Small intestine (tissue), 16 donors: Measurements from ENCODE around the gene TCFL5. TPM values are rescaled to one million over a fixed set of nuclear protein-coding genes. Genes with fewer than 3 reads are reported as not detected.

Experiments used
- DNase-seq, 2 donors: peaks; one replicate each; pipeline versions ENCODE4 v3.0.0 to v3.0.0-alpha.2; 2013
- FAIRE-seq: peaks from 2 replicates; lab custom pipeline; 2012; peaks lifted over from hg19 to GRCh38; lab: Jason Lieb, UNC
- H3K27ac ChIP-seq, 3 donors: one replicate each; pipeline ENCODE4 v1.5.1; 2013; ENCODE audit warnings: low read length in 2 of 3, mild to moderate bottlenecking in 2 of 3, control low read depth in 1 of 3, inconsistent platforms in 1 of 3, low read depth in 1 of 3, moderate library complexity in 1 of 3
- H3K27me3 ChIP-seq, 3 donors: one replicate each; pipeline ENCODE4 v1.6.1; 2013; ENCODE audit warnings: low read length in 3 of 3, inconsistent platforms in 1 of 3; ENCODE audit not compliant: control insufficient read depth in 3 of 3, insufficient read depth in 3 of 3
- H3K36me3 ChIP-seq, 3 donors: one replicate each; pipeline ENCODE4 v1.6.1; 2013; ENCODE audit warnings: low read length in 3 of 3, inconsistent platforms in 1 of 3, low read depth in 1 of 3, mild to moderate bottlenecking in 1 of 3, moderate library complexity in 1 of 3; ENCODE audit not compliant: control insufficient read depth in 3 of 3, insufficient read depth in 2 of 3
- H3K4me1 ChIP-seq, 3 donors: one replicate each; pipeline ENCODE4 v1.6.1; 2013; ENCODE audit warnings: low read length in 2 of 3, inconsistent platforms in 1 of 3, low read depth in 1 of 3, mild to moderate bottlenecking in 1 of 3, moderate library complexity in 1 of 3; ENCODE audit not compliant: control insufficient read depth in 3 of 3, insufficient read depth in 2 of 3
- H3K4me3 ChIP-seq, 3 donors: one replicate each; pipeline ENCODE4 v1.5.1; 2013; ENCODE audit warnings: low read length in 3 of 3, control low read depth in 1 of 3, inconsistent platforms in 1 of 3, low read depth in 1 of 3, mild to moderate bottlenecking in 1 of 3, moderate library complexity in 1 of 3
- H3K9me3 ChIP-seq, 2 donors: one replicate each; pipeline ENCODE4 v1.6.1; 2013; ENCODE audit warnings: low read depth in 1 of 2, low read length in 1 of 2; ENCODE audit not compliant: control insufficient read depth in 2 of 2, insufficient read depth in 1 of 2
- WGBS, 3 donors: extraction: QIAGEN DNeasy Blood & Tissue Kit; methylation state at CpG; one replicate each; pipeline ENCODE4 v1.1.7; 2013; 5-methylcytosine and 5-hydroxymethylcytosine counted together
- long read RNA-seq, 10 donors: transcript quantifications; one replicate each; lab custom pipeline, GENCODE V29; 2026
- polyA plus RNA-seq, 4 donors: library from polyadenylated mRNA; stranded (reverse) in 3 of 4; unstranded in 1 of 4; fragments of 200-250 nt in 3 of 4; fragments of 120-200 nt in 1 of 4; gene quantifications; one replicate each; pipeline versions ENCODE4 v1.2.1 to v1.2.3, GENCODE V29; 2013
- donor health status: healthy with polysubstance abuse.
- donor health status: control.
- donor health status: control.
- donor health status: Bipolar disorder and iron deficiency.
- donor health status: healthy.

Gene TCFL5
- 1 to 10 TPM; 4.2 to 5.7 (median 4.6) TPM for polyA plus RNA-seq
- long read RNA-seq, donor 1, partial matches to known transcripts: 0 of 2 reads
- long read RNA-seq, donor 1, other reads (novel, unspliced or antisense): 0 of 2 reads
- long read RNA-seq, donor 2: 0 reads
- long read RNA-seq, donor 3, partial matches to known transcripts: 0 of 1 reads
- long read RNA-seq, donor 3, other reads (novel, unspliced or antisense): 0 of 1 reads
- long read RNA-seq, donor 4: 0 reads
- long read RNA-seq, donor 5: 0 reads
- long read RNA-seq, donor 6, partial matches to known transcripts: 0 of 1 reads
- long read RNA-seq, donor 6, other reads (novel, unspliced or antisense): 0 of 1 reads
- long read RNA-seq, donor 7, partial matches to known transcripts: 0 of 2 reads
- long read RNA-seq, donor 7, other reads (novel, unspliced or antisense): 0 of 2 reads
- long read RNA-seq, donor 8: 0 reads
- long read RNA-seq, donor 9, partial matches to known transcripts: 0 of 2 reads
- long read RNA-seq, donor 9, other reads (novel, unspliced or antisense): 0 of 2 reads
- long read RNA-seq, donor 10, partial matches to known transcripts: 66 of 107 reads
- long read RNA-seq, donor 10, other reads (novel, unspliced or antisense): 40 of 107 reads

DNA sequence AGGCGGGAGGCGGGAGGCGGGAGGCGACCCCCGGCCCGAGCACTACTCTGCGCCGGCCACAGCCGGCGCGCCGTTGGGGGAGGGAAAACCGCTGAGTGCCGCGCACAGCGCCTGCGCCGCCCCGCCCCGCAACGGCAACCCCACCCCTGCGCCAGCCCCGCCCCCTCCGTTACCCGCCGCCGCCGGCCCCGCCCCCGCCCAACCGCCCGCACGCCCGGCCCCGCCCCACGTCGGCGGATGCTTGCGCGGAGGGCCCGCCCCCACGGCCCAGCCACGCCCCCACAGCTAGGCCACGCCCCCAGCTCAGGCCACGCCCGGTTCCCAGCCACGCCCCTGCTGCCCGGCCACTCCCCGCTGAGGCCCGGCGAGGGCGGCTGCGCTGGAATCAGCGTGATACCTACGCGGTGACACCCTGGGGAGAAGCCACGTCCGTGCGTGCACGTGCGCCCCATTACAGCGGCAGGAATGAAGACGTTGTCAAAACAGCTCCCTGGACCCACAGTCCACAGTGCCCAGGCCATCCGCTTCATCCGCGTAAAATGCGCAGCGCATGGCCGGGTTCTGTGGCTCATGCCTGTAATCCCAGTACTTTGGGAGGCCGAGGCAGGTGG lies at the start of gene TCFL5:
TSS of gene TCFL5 (minus strand) at position 97 of the 611 bp plus-strand sequence. CDS start 152 bp downstream, outside the sequence.
- DNase-seq (peak; percentile 87 to 92), FAIRE-seq (no peak)
- H3K27ac ChIP-seq: peak within 1 kb of the TSS in 2 of 3 donors; percentile 37 to 60
- H3K9me3 ChIP-seq: peaks cover 0 to 14% of the 10 kb centered on the region in 2 donors
- peaks cover 0 to 13% (median 2%) of the 10 kb centered on the region in 3 donors for H3K27me3 ChIP-seq
- H3K36me3 ChIP-seq: peaks cover 0 to 6% (median 0%) of the 10 kb centered on the region in 3 donors
- peaks cover 0 to 4% (median 4%) of the 10 kb centered on the region in 3 donors for H3K4me1 ChIP-seq
- peak within 1 kb of the TSS; percentile 34 to 72 (median 45) for H3K4me3 ChIP-seq
- 10 to 24% (median 12%) methylated on average over 27 to 70 of the region's 70 CpGs for WGBS, 3 donors

DNA sequence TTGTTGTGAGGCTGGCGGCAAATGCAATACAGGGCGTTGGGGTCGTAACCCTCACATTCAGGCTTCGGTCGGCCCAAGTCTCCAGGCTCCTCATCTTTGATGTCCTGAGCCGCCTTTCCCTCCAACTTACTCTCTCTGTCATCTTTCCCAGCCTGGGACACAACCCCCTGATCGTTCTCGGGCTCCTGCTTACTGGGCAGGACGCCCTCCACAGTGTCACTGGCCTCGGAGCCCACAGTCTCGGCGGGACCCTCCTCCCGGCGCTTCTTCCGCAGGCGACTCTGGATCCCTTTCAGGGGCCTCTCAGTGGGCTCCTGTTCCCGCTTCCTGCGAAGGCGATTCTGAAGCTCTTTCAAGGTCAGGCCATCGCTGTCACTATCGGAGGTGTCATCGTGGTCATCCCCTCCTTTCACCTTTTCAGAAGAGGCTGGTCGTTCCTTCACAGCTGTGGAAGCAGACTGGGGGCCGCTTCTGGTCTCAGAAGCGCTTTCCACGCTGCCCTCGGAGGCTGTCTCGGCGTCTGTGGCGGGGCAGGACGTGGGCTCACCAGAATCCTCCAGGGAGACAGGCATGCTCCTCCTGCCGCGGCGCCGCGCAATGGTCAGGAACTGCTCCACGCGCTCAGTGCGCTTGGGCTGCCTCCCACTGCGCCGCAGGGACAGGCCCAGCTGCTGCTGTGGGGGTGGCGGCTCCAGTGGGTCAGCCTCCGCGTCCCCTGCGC lies 49.3 kb upstream of the TCFL5 start:
- H3K36me3 ChIP-seq: peaks cover 34 to 82% (median 40%) of the 10 kb centered on the region in 3 donors
- H3K4me1 ChIP-seq: peaks cover 0 to 3% (median 0%) of the 10 kb centered on the region in 3 donors
- H3K27me3 ChIP-seq: no peaks in the 10 kb centered on the region
- 95 to 97% (median 96%) methylated on average over 45 of the region's 45 CpGs for WGBS, 3 donors
- no peak overlapping the region for H3K4me3 ChIP-seq
- FAIRE-seq (no peak), DNase-seq (no peak)
- no peaks in the 10 kb centered on the region for H3K9me3 ChIP-seq
- no peak overlapping the region for H3K27ac ChIP-seq

- H3K36me3 ChIP-seq: peaks cover 40 to 88% (median 43%) of the 10 kb centered on the region in 3 donors
- FAIRE-seq (no peak), DNase-seq (no peak)
Measured at GRCh38 chr20:62910217-62910766, 48.7 kb upstream of the TCFL5 start.

GRCh38 chr20:62908971-62909791 lies 47.6 kb upstream of the TCFL5 start:
- Histone ChIP-seq H3K27ac (no peak overlapping the region), H3K27me3 (no peaks in the 10 kb centered on the region), H3K36me3 (peaks cover 43 to 92% (median 46%) of the 10 kb centered on the region in 3 donors), H3K4me3 (no peak overlapping the region), H3K9me3 (no peaks in the 10 kb centered on the region), H3K4me1 (peaks cover 0 to 2% (median 0%) of the 10 kb centered on the region in 3 donors)
- FAIRE-seq (no peak), DNase-seq (no peak)
- 74 to 79% (median 79%) methylated on average over 18 of the region's 18 CpGs for WGBS, 3 donors

More at GRCh38 chr20:62910217-62910766, 48.7 kb upstream of the TCFL5 start:
- H3K9me3 ChIP-seq: no peaks in the 10 kb centered on the region
- H3K27ac ChIP-seq: no peak overlapping the region
- peaks cover 0 to 3% (median 0%) of the 10 kb centered on the region in 3 donors for H3K4me1 ChIP-seq
- no peak overlapping the region for H3K4me3 ChIP-seq
- WGBS, 3 donors: 94 to 95% (median 95%) methylated on average over 11 of the region's 11 CpGs
- no peaks in the 10 kb centered on the region for H3K27me3 ChIP-seq

DNA sequence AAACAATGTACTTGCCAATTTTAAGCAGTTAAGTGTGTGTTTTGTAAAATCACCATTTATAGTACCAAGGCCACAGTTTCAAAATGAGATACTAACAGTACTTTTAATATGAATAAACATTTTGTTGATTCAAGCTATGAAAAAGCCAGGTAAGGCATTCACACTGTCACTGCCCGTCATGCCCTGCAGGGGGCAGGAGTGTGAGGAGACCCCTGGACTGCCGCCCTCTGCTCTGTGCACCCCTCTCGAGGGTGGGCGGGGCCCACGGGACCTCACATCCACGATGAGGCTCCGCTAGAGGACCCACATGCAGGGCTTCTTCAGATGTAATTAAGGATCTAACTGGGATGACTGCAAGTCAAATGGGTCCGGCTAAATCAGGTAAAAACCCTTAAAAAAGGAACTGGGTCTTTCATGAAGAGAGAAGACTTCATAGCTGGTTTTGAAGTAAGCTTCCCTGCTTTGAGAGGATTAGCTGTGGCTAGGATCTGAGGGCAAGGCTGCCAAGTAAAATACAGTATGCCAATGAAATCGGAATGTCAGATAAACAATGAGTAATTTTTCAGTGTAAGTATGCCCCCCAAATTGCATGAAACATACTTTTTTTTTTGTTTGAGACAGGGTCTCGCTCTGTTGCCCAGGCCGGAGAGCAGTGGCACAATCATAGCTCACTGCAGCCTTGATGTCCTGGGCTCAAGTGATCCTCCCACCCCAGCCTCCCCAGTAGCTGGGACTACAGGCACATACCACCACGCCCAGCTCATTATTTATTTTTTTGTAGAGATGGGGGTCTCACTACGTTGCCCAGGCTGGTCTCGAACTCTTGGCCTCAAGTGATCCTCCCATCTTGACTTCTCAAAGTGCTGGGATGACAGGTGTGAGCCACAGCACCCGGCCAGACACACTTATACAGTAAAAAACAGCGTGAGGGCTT lies 46.0 kb upstream of the TCFL5 start:
- Histone ChIP-seq H3K27me3 (no peaks in the 10 kb centered on the region), H3K4me3 (no peak overlapping the region), H3K36me3 (peaks cover 51 to 91% (median 51%) of the 10 kb centered on the region in 3 donors), H3K4me1 (no peaks in the 10 kb centered on the region), H3K27ac (no peak overlapping the region), H3K9me3 (no peaks in the 10 kb centered on the region)
- FAIRE-seq (no peak), DNase-seq (no peak)
- WGBS, 3 donors: 70 to 78% (median 74%) methylated on average over 16 of the region's 16 CpGs

DNA sequence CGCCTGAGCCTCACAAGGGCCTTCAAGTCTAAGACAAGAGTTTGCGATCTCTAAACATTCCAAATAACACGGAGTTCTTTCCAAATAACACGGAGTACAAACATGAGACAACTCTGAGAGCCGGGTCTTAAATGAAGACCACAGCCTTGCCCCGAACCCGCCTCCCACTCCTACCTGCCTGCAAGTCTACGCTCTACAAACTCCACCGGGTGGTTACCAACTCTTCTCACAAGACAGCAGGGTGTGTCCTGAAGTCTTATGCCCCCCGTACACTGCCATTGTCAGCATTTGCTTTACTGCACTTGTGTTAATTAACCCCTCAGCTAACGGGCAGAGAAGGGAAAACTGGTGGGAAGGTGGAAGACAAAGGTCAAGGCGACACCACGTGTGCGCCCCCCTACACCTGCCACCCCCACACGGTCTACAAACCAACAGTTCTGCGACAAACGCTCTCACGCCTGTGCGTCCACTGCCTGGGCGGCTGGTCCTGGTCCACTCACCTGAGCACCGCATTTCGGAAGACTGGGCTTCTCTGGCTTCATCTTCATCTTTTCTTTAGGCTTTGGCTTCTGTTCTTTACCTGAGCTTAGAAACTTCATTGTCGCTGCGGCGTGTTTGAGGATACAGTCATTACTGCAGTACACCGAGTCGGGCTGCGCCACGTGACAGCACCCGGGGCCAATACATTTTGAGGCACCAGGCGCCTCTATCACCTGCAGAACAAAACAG lies 45.2 kb upstream of the TCFL5 start:
- Histone ChIP-seq H3K9me3 (no peaks in the 10 kb centered on the region), H3K4me3 (no peak overlapping the region), H3K36me3 (peaks cover 47 to 90% (median 52%) of the 10 kb centered on the region in 3 donors), H3K27me3 (no peaks in the 10 kb centered on the region), H3K4me1 (no peaks in the 10 kb centered on the region), H3K27ac (no peak overlapping the region)
- 88 to 89% (median 89%) methylated on average over 31 of the region's 31 CpGs for WGBS, 3 donors
- DNase-seq (no peak), FAIRE-seq (no peak)
